ENCODE results near the gene DDX4.
A peak's percentile ranks its signal among the peaks of the same experiment; 100 is the strongest.

Gene DDX4

GRCh38 chr5:55821731-55822512 is 84.1 kb downstream of the DDX4 start:
- DNase-seq (ENCODE audit: low read depth in 3 of 3): peak in 1 of 3 experiments; percentile 5

GRCh38 chr5:55823151-55823796 is 85.4 kb downstream of the DDX4 start:
- no peak for DNase-seq (ENCODE audit: low read depth in 3 of 3)

GRCh38 chr5:55829956-55830355 is 92.1 kb downstream of the DDX4 start:
- DNase-seq (ENCODE audit: low read depth in 3 of 3): no peak

- DNase-seq (ENCODE audit: low read depth in 3 of 3): no peak
Measured at GRCh38 chr5:55832446-55832845, 94.6 kb downstream of the DDX4 start.

DNA sequence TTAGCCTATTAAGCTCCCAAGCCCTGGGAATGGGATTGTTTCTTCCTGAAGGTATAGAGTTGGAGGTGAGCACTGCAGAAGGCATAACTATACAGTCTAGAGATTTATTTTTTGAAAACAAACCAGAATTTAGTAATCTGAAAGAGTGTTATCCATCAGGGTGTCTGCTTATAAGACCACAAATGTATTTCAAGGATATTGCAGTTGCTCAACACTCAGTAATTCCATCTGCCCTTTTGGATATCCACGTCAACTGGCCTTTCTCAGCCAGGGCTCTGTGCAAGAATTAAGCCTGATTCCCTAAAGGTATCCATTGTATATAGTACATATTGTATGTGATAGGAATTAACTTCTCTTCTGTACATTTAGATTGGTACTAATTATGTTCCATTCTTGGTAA is 98.3 kb downstream of the DDX4 start:
- DNase-seq (ENCODE audit: low read depth in 3 of 3): no peak

DNA sequence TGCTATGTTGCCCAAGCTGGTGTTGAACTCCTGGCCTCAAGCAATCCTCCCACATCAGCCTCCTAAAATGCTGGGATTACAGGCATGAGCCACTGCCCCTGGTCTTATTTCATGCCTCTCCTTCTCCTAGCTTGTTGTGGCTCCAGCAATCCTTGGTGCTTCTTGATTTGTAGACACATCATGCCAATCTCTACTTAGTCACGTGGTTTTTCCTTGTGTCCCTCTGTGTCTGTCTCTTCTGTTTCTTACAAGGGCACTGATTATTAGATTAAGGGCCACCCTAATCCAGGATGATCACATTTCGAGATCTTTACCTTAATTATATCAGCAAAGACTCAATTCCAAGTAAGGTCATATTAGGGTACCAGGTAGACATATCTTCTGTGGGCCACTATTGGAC is 104.1 kb downstream of the DDX4 start:
- DNase-seq (ENCODE audit: low read depth in 3 of 3): no peak

GRCh38 chr5:55847837-55848236 is 110.0 kb downstream of the DDX4 start:
- DNase-seq (ENCODE audit: low read depth in 3 of 3): no peak

DNA sequence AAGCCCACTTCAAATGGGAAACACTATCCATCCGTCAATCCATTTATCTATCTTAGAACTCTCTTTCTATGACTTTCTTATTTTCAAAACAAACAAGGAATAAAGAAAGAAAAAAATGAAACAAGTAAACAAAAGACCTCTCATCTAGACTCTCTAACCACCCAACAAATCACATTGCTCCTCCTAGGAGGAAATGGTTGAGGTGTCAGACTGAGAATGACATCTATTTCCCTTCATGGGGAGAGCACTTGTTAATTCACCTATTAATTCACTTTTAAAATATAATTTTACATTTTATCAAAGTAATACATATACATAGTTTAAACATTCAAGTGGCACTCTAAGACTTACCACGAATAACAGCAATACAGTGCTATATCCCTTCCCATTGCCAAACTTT is 110.9 kb downstream of the DDX4 start:
- no peak for DNase-seq (ENCODE audit: low read depth in 3 of 3)

DNA sequence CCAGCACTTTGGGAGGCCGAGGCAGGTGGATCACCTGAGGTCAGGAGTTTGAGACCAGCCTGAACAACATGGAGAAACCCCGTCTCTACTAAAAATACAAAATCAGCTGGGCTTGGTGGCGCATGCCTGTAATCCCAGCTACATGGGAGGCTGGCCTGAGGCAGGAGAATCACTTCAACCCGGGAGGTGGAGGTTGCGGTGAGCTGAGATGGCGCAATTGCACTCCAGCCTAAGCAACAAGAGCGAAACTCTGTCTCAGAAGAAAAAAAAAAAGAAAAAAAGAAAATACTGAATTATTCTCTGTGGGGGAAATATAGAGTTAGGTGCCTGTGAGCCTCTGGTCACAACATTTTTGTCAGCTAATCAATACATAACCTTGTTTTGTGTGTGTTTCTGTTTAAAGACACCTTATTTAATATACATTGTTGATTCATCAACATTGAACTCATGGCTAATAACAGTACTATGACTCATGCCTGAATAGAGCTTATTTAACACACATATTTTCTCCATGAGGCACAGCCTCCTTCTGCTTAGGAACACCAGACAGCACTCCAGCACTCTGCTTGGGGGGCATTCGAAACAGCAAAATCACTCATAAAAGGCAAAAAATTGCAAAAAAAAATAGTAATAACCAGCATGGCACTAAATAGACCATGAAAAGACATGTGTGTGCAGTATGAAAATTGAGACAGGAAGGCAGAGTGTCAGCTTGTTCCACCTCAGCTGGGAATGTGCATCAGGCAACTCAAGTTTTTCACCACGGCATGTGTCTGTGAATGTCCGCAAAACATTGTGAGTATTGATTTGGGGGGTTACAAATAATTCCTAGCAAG is 113.2 kb downstream of the DDX4 start, which contains the start of gene IL31RA:
IL31RA (plus strand) TSS at position 519 of the 836 bp plus-strand sequence; CDS start at position 733, 214 bp downstream.
- DNase-seq (ENCODE audit: low read depth in 3 of 3): no peak

- no peak for DNase-seq (ENCODE audit: low read depth in 3 of 3)
Measured at GRCh38 chr5:55851675-55851979, 113.8 kb downstream of the DDX4 start.

DNA sequence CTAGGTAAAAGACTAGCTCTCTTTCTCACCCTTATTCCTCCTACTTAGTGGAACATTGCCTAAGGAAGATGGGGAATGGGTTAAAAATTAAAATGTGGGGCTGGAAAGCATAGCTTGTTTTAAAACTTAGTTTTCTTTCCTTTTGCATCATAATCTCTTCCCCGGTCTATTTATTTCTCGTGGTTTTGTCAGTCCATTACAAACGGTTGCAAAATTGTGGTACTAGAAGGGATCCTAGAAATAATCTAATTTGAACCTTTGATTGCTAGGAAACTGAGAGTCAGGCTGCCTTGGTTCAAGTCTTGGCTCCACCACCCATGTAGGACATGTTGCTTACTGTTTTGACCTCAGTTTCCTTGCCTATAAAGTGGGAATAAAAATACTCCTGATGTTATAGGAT is 114.6 kb downstream of the DDX4 start:
- no peak for DNase-seq (ENCODE audit: low read depth in 3 of 3)

GRCh38 chr5:55853041-55853670 is 115.3 kb downstream of the DDX4 start:
- DNase-seq (ENCODE audit: low read depth in 3 of 3): no peak

DNA sequence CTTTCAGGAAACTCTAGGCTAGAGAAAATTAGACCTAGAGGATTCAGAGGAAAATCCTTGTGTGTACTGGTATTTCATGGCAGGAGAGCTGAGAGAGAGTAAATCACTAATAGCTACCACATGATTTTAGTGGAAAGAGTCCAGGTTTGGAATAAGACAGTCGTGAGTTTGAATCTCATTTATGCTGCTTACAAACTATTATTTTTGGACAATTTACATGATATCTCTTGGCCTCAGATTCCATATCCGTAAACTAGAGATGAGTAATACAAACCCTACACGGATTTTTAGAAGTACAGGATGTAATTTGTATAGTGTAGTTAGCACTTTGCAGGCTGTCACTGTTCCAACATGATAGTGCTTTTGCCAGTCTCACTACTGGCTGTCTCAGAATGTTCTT is 116.0 kb downstream of the DDX4 start:
- no peak for DNase-seq (ENCODE audit: low read depth in 3 of 3)

- no peak for DNase-seq (ENCODE audit: low read depth in 3 of 3)
Measured at GRCh38 chr5:55855509-55855908, 117.6 kb downstream of the DDX4 start.

- DNase-seq (ENCODE audit: low read depth in 3 of 3): no peak
Measured at GRCh38 chr5:55856516-55857246, 118.8 kb downstream of the DDX4 start.

- DNase-seq (ENCODE audit: low read depth in 3 of 3): no peak
Measured at GRCh38 chr5:55857247-55857640, 119.4 kb downstream of the DDX4 start.

DNA sequence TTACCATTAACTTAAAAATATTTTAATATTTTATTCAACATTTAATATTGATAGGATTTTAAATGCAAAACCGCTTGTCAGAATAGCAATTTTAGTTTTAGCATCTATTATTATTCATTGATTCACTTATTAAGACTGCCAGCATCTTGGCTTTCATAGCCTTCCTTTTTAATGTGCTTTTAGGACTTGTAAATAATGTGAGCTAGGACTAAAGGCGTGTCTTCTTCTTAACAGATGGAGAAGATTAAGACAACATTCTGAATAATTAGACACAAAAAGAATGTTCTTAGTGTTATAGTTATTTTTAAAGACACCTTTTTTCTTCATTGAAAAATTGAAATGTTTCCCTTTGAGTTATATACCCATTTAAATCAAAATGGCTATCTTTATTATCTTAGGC is 120.2 kb downstream of the DDX4 start:
- no peak for DNase-seq (ENCODE audit: low read depth in 3 of 3)

DNA sequence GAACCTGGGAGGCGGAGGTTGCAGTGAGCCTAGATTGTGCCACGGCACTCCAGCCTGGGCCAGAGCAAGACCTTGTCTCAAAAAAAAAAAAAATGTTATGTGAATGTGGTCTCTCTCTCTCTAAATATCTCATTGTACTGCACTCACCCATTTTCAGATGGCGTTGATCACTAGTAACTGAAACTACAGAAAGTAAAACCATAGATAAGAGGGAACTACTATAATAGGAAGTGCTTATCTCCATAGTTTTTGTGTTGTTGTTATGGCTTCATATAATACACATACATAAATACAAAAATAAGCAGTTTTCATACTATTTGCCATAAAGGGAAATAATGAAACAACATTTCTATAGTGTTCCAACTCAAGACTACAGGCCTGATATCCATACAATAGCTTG is 122.4 kb downstream of the DDX4 start:
- no peak for DNase-seq (ENCODE audit: low read depth in 3 of 3)

DNA sequence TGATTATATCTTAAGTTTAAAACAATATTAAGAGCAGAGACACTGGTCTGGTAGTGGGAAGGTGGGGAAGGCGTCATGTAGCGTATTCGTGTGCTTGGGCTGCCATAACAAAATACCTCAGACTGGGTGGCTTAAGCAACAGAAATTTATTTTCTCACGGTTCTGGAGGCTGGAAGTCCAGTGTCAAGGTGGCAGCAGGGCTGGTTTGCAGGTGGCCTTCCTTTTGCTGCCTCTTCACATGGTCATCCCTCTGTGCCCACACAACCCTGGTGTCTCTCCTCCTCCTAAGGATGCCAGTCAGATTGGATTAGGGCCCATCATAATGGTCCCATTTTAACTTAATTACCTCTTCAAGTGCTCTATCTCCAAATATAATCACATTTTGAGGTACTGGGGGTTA is 122.8 kb downstream of the DDX4 start:
- no peak for DNase-seq (ENCODE audit: low read depth in 3 of 3)

- DNase-seq (ENCODE audit: low read depth in 3 of 3): no peak
Measured at GRCh38 chr5:55864606-55865541, 127.0 kb downstream of the DDX4 start.
